Measurements from ENCODE around the gene GSG1L.
A peak's percentile ranks its signal among the peaks of the same experiment; 100 is the strongest.
"Not testable (repeated sequence)": the region's sequence is repeated elsewhere in the genome, so short reads cannot be mapped to it uniquely, and the experiment has no call there.

Gene GSG1L

GRCh38 chr16:27754788-27755690, 308.5 kb downstream of the GSG1L start:
- DNase-seq (ENCODE audit: low spot score), result no peak

GRCh38 chr16:27753563-27753962, 310.0 kb downstream of the GSG1L start:
- no peak for DNase-seq (ENCODE audit: low spot score)

DNA sequence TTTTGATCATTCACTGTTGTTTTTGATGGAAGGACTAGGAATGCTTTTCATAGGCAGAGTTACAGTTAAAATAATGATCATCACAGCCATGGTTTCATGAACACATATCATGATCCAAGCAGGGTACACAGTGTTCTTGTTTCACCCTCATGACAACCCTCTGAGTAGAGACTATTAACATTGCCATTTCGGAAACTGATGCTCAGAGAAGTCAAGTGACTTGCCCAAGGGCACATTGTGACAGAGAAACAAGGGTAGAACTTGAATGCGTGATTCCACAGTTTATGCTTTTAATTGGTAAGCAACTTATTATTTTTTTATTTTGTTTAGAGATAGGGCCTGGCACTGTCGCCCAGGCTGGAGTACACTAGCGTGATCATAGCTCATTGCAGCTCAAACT, 311.3 kb downstream of the GSG1L start:
- DNase-seq (ENCODE audit: low spot score), result no peak

DNA sequence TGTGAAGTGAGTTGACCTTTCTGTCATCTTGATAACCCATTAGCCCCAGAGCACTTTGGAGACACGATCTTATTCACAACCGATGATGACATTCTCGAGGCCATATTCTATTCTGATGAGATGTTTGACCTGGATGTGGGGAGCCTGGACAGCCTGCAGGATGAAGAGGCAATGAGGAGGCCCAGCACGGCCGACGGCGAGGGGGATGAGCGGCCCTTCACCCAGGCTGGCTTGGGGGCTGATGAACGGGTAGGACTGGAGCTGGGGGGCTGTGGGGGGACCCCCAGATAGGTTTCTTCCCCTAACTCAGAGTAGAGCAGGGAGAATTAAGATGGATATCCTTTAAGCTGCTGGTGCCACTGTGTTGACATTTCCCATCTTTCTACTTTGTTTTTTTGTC, 311.8 kb downstream of the GSG1L start:
- DNase-seq (ENCODE audit: low spot score), result no peak

- no peak for DNase-seq (ENCODE audit: low spot score)
Observed at GRCh38 chr16:27751233-27751632, 312.3 kb downstream of the GSG1L start.

DNA sequence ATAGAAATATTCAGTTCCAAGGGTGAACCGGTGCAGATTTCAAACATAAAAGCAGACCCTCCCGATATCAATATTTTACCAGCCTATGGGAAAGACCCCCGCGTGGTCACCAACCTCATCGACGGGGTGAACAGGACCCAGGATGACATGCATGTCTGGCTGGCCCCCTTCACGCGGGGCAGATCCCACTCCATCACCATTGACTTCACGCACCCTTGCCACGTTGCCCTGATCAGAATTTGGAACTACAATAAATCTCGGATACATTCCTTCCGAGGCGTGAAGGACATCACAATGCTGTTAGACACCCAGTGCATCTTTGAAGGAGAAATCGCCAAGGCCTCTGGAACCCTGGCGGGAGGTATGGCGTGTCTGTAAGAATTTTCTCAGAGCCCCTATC, 313.6 kb downstream of the GSG1L start:
- DNase-seq (ENCODE audit: low spot score), result no peak

DNA sequence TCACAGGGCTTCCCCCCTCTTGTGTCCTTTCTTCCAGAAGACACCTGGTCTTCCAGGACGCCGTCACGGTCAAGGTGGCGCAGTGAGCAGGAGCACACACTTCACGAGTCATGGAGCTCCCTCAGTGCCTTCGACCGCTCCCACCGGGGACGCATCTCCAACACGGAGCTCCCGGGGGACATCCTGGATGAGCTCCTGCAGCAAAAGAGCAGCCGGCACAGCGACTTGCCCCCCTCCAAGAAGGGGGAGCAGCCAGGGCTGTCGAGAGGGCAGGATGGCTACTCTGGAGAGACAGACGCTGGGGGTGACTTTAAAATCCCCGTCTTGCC, 314.0 kb downstream of the GSG1L start:
- DNase-seq (ENCODE audit: low spot score), result no peak

- peak; percentile 82 for DNase-seq (ENCODE audit: low spot score)
Observed at GRCh38 chr16:27748868-27749546, 314.5 kb downstream of the GSG1L start.

GRCh38 chr16:27747946-27748345, 315.6 kb downstream of the GSG1L start:
- DNase-seq (ENCODE audit: low spot score), result no peak

GRCh38 chr16:27746076-27746855, 317.2 kb downstream of the GSG1L start:
- no peak for DNase-seq (ENCODE audit: low spot score)

GRCh38 chr16:27745348-27745747, 318.2 kb downstream of the GSG1L start:
- peak; percentile 5 for DNase-seq (ENCODE audit: low spot score)

- DNase-seq (ENCODE audit: low spot score), result no peak
Observed at GRCh38 chr16:27743963-27744362, 319.6 kb downstream of the GSG1L start.

- not testable (repeated sequence) for DNase-seq (ENCODE audit: low spot score)
Observed at GRCh38 chr16:27743001-27743400, 320.5 kb downstream of the GSG1L start.

DNA sequence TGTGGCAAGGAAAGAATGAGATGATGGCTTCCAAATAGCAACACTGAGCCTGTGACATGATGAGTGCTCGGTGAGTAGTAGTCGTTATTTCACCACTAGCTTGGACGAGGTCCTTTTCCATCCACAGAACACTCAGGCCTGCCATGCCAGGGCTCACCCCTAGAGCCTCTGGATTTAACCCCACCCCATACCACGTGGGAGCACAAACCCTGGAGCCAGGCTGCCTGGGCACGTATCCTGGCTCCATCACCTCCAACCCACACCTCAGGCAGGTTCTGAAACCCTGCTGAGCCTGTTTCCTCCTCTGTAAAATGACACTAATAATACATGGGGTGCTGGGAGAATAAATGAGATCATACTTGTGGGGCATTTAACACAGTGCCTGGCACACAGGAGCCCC, 321.2 kb downstream of the GSG1L start:
- DNase-seq (ENCODE audit: low spot score), result no peak

- DNase-seq (ENCODE audit: low spot score), result peak; percentile 20
Observed at GRCh38 chr16:27740496-27741201, 322.9 kb downstream of the GSG1L start.

DNA sequence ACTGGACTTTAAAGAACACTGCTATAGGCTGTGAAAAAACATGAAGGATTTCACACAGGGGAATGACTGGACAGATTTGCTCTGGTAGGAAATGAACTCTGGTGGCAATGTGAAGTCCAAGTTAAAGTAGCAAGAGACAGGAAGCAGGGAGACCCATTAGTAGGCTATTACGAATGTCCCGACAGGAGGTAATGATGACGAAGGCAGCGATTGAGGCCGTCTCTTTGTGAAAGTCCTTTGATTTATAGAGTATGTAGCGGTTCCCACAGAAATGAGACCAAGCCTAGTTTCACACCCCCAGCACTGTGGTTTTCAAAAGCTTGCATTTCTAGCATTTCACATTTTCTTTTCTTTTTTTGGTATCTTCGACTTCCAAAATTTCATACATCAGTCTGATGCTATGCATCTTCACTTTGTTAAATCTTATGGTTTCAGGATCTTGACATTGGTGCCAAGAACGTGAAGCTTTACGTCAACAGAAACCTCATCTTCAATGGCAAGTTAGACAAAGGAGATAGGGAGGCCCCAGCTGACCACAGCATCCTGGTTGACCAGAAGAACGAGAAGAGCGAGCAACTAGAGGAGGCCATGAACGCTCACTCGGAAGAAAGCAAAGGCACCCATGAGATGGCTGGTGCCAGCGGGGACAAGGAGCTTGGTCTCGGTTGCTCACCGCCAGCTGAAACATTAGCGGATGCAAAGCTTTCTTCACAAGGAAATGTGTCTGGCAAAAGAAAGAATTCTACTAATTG, 323.7 kb downstream of the GSG1L start:
- DNase-seq (ENCODE audit: low spot score), result no peak

DNA sequence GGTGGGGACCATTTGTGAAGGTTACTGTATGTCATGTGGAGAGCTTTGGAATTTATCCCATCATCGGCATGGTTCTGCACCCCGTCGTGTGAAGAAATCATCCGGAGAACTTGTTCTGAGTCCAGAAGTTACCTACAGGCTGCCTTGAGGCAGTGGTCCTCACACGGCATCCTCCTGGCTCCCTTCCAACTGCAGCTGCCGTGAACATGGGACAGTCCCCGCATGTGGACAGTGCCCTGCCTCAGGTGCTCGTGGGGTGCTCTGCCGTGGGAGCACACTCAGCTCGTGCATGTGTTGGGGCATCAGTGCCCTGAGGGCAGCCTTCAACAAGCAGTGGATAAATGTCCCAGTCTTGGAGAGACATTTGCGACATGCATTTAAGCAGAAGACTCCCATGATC, 324.9 kb downstream of the GSG1L start:
- no peak for DNase-seq (ENCODE audit: low spot score)

Measured in kidney tubule cell (primary cell).